CD14-positive monocyte (primary cell): ENCODE data around the gene KIAA1191. TPM values are rescaled to one million over a fixed set of nuclear protein-coding genes. Genes with fewer than 3 reads are reported as not detected.

Experiments used
- DNase-seq, 3 donors: peaks; one replicate each; pipeline ENCODE4 v3.0.0-alpha.2; 2011 to 2022
- H2AFZ ChIP-seq: 2 replicates; pipeline ENCODE4 v1.6.0; 2012; ENCODE audit warnings: mild to moderate bottlenecking, low read depth, low read length, inconsistent platforms; ENCODE audit not compliant: insufficient read depth, poor library complexity, severe bottlenecking
- H3K27ac ChIP-seq, 2 donors: 1 replicate in 1 of 2; 2 replicates in 1 of 2; pipeline ENCODE4 v1.5.1; 2012 to 2013; ENCODE audit warnings: low read length in 2 of 2, control low read depth in 1 of 2, inconsistent platforms in 1 of 2, low read depth in 1 of 2, mild to moderate bottlenecking in 1 of 2
- H3K27me3 ChIP-seq, 2 donors: one replicate each; pipeline versions ENCODE4 v1.6.0 to v1.6.1; 2011 to 2013; ENCODE audit warnings: low read length in 2 of 2; ENCODE audit not compliant: control insufficient read depth in 2 of 2, insufficient read depth in 2 of 2
- H3K36me3 ChIP-seq, 2 donors: replicated peaks in 1 of 2; 1 replicate in 1 of 2; 2 replicates in 1 of 2; pipeline versions ENCODE4 v1.5.1 to v1.6.1; 2012 to 2013; ENCODE audit warnings: low read length in 2 of 2, control low read depth in 1 of 2, inconsistent platforms in 1 of 2, mild to moderate bottlenecking in 1 of 2; ENCODE audit not compliant: insufficient read depth in 2 of 2, control insufficient read depth in 1 of 2
- H3K4me1 ChIP-seq, 2 donors: 1 replicate in 1 of 2; 2 replicates in 1 of 2; pipeline versions ENCODE4 v1.5.1 to v1.6.1; 2012 to 2013; ENCODE audit warnings: low read length in 2 of 2, control low read depth in 1 of 2, inconsistent platforms in 1 of 2, mild to moderate bottlenecking in 1 of 2, moderate library complexity in 1 of 2; ENCODE audit not compliant: insufficient read depth in 2 of 2, control insufficient read depth in 1 of 2
- H3K4me2 ChIP-seq: replicated peaks from 2 replicates; pipeline ENCODE3; 2012; ENCODE audit warnings: low read length, moderate library complexity, mild to moderate bottlenecking; ENCODE audit not compliant: poor library complexity, severe bottlenecking; ENCODE audit errors: extremely low read depth
- H3K4me3 ChIP-seq, 3 experiments: fragments of 200-600 bp in 1 of 3; sonication (generic) in 1 of 3; replicated peaks in 1 of 3; 1 replicate in 2 of 3; 2 replicates in 1 of 3; pipeline ENCODE4 v1.5.1; 2011 to 2013; ENCODE audit warnings: low read length in 3 of 3, mild to moderate bottlenecking in 3 of 3, control low read depth in 2 of 3, low read depth in 2 of 3, inconsistent platforms in 1 of 3, moderate library complexity in 1 of 3
- H3K79me2 ChIP-seq: 2 replicates; pipeline ENCODE4 v1.6.0; 2012; ENCODE audit warnings: mild to moderate bottlenecking, control low read depth, inconsistent platforms, low read length, moderate library complexity; ENCODE audit not compliant: insufficient read depth
- H3K9ac ChIP-seq: 2 replicates; pipeline ENCODE4 v1.6.0; 2017; ENCODE audit warnings: low read length, mild to moderate bottlenecking; ENCODE audit not compliant: insufficient read depth, poor library complexity, severe bottlenecking
- H3K9me3 ChIP-seq, 2 donors: replicated peaks in 1 of 2; 1 replicate in 1 of 2; 2 replicates in 1 of 2; pipeline versions ENCODE4 v1.5.1 to v1.6.1; 2012 to 2013; ENCODE audit warnings: low read length in 2 of 2, control low read depth in 1 of 2; ENCODE audit not compliant: control insufficient read depth in 1 of 2, insufficient read depth in 1 of 2
- H4K20me1 ChIP-seq: 2 replicates; pipeline ENCODE4 v1.6.0; 2012; ENCODE audit warnings: mild to moderate bottlenecking, low read length, control low read depth, moderate library complexity; ENCODE audit not compliant: insufficient read depth
- H3K27ac Mint-ChIP-seq, 7 donors: one replicate each; pipeline ENCODE4 v1.8.0; 2020; ENCODE audit warnings: mild to moderate bottlenecking in 7 of 7, mixed read lengths in 7 of 7, moderate library complexity in 6 of 7, inconsistent platforms in 2 of 7
- H3K27me3 Mint-ChIP-seq, 3 donors: one replicate each; pipeline ENCODE4 v1.8.0; 2021 to 2022; ENCODE audit warnings: low read depth in 3 of 3, mild to moderate bottlenecking in 3 of 3, mixed read lengths in 3 of 3, moderate library complexity in 3 of 3, inconsistent platforms in 1 of 3
- H3K36me3 Mint-ChIP-seq, 2 donors: one replicate each; pipeline ENCODE4 v1.8.0; 2020; ENCODE audit warnings: mixed read lengths in 2 of 2, inconsistent platforms in 1 of 2, mild to moderate bottlenecking in 1 of 2
- H3K4me1 Mint-ChIP-seq: one replicate; pipeline ENCODE4 v1.8.0; 2020; ENCODE audit warnings: mild to moderate bottlenecking, mixed read lengths
- H3K4me3 Mint-ChIP-seq, 2 donors: one replicate each; pipeline ENCODE4 v1.8.0; 2020; ENCODE audit warnings: mild to moderate bottlenecking in 2 of 2, mixed read lengths in 2 of 2, moderate library complexity in 1 of 2
- H3K9me3 Mint-ChIP-seq, 7 donors: one replicate each; pipeline ENCODE4 v1.8.0; 2020 to 2022; ENCODE audit warnings: mixed read lengths in 7 of 7, mild to moderate bottlenecking in 6 of 7, moderate library complexity in 6 of 7, inconsistent platforms in 2 of 7
- CTCF ChIP-seq: fragments of 200-600 bp; IDR thresholded peaks from one replicate; pipeline ENCODE4 v1.8.0; 2022; ENCODE audit warnings: antibody characterized with exemption, mild to moderate bottlenecking
- WGBS: methylation state at CpG from one replicate; pipeline ENCODE4 v1.1.5; 2013; ENCODE audit warnings: missing lambda C conversion rate; ENCODE audit not compliant: insufficient coverage; 5-methylcytosine and 5-hydroxymethylcytosine counted together
- intact Hi-C, 2 donors: fragments of 100-400 bp; cut with micrococcal nuclease; formaldehyde crosslinking; loops; one replicate each; pipeline versions ENCODE4 v1.15.0 to v1.15.1; 2023
- polyA plus RNA-seq, 3 donors: library from polyadenylated mRNA; depleted of rRNA in 1 of 3; unstranded in 2 of 3; stranded (reverse) in 1 of 3; fragments of 300-500 nt in 2 of 3; fragments of >200 nt in 1 of 3; fragmentation: Illumina TruSeq in 2 of 3; gene quantifications; 1 replicate in 2 of 3; 2 replicates in 1 of 3; pipeline ENCODE4 v1.2.3, GENCODE V29; 2012 to 2021

The KIAA1191 gene
- polyA plus RNA-seq, 3 donors, result 32.3 to 36.4 (median 32.5) TPM

- peak in 1 of 3 donors; percentile 20 for DNase-seq
- 0% methylated on average over 24 of the region's 41 CpGs for WGBS
- peaks cover 47% of the 10 kb centered on the region for H3K4me1 Mint-ChIP-seq
- peaks cover 6% of the 10 kb centered on the region for H4K20me1 ChIP-seq
- H3K4me3 ChIP-seq, result peak overlapping the region; percentile 66 to 98 (median 73)
- peak overlapping the region; percentile 98 to 100 (median 100) for H3K27ac Mint-ChIP-seq
- no peaks in the 10 kb centered on the region for H3K27me3 Mint-ChIP-seq
- H3K9me3 Mint-ChIP-seq, result no peaks in the 10 kb centered on the region
- peak overlapping the region; percentile 98 to 99 for H3K4me3 Mint-ChIP-seq
- H2AFZ ChIP-seq, result peak overlapping the region; percentile 93
- H3K27ac ChIP-seq, result peak overlapping the region; percentile 95 to 96
- TF ChIP-seq CTCF, result no peak
- H3K27me3 ChIP-seq, result no peaks in the 10 kb centered on the region
- H3K79me2 ChIP-seq, result peaks cover 41% of the 10 kb centered on the region
- intact Hi-C loops, result loop anchor here (2.0 to 10.0 kb wide), 4 partner anchors 29 to 147 kb away; partner anchors contain the start of genes FAF2 (in 2 of the 2), RNF44 (in 2 of the 2) and KIAA1191 (in 1 of the 2)
- H3K9ac ChIP-seq, result peak overlapping the region; percentile 83
- peaks cover 23 to 62% of the 10 kb centered on the region in 2 donors for H3K36me3 ChIP-seq
- peak overlapping the region; percentile 97 for H3K4me2 ChIP-seq
- no peaks in the 10 kb centered on the region for H3K9me3 ChIP-seq
- H3K36me3 Mint-ChIP-seq, result peaks cover 34 to 60% of the 10 kb centered on the region in 2 donors
- H3K4me1 ChIP-seq, result peaks cover 34 to 45% of the 10 kb centered on the region in 2 donors
Measured at GRCh38 chr5:176389135-176390123, 27.9 kb upstream of the KIAA1191 start.

GRCh38 chr5:176388444-176389134 lies 27.0 kb upstream of the KIAA1191 start, which contains the start of the genes HIGD2A and NOP16:
Gene HIGD2A (plus strand): TSS chr5:176388751. CDS start chr5:176388820, 69 bp downstream.
Gene NOP16 (minus strand): TSS chr5:176388598. CDS start chr5:176388539, 59 bp downstream.
- H3K4me2 ChIP-seq, result peak within 1 kb of the TSS; percentile 97
- peaks cover 11% of the 10 kb centered on the region for H4K20me1 ChIP-seq
- Mint-ChIP-seq H3K4me3 (peak within 1 kb of the TSS; percentile 98 to 99), H3K27me3 (peaks cover 0 to 2% (median 0%) of the 10 kb centered on the region in 3 donors), H3K36me3 (peaks cover 41 to 61% of the 10 kb centered on the region in 2 donors), H3K9me3 (no peaks in the 10 kb centered on the region), H3K4me1 (peaks cover 47% of the 10 kb centered on the region), H3K27ac (peak within 1 kb of the TSS; percentile 98 to 100 (median 100))
- under 1% methylated on average over 38 of the region's 47 CpGs for WGBS
- intact Hi-C loops, result loop anchor here (2.0 to 10.0 kb wide), 4 partner anchors 28 to 148 kb away; partner anchors contain the start of genes FAF2 (in 2 of the 2), RNF44 (in 2 of the 2) and KIAA1191 (in 1 of the 2)
- H2AFZ ChIP-seq, result peak within 1 kb of the TSS; percentile 93
- peaks cover 34 to 45% of the 10 kb centered on the region in 2 donors for H3K4me1 ChIP-seq
- no peaks in the 10 kb centered on the region for H3K9me3 ChIP-seq
- peak; percentile 97 to 99 (median 98) for DNase-seq
- H3K79me2 ChIP-seq, result peaks cover 41% of the 10 kb centered on the region
- no peak for TF ChIP-seq CTCF
- peaks cover 31 to 63% of the 10 kb centered on the region in 2 donors for H3K36me3 ChIP-seq
- peak within 1 kb of the TSS; percentile 83 for H3K9ac ChIP-seq
- H3K27me3 ChIP-seq, result no peaks in the 10 kb centered on the region
- peak within 1 kb of the TSS; percentile 95 to 96 for H3K27ac ChIP-seq
- peak within 1 kb of the TSS; percentile 66 to 98 (median 73) for H3K4me3 ChIP-seq
